HepG2 (cell line): Measurements from ENCODE around the gene DSCAML1. TPM values are rescaled to one million over a fixed set of nuclear protein-coding genes. Genes with fewer than 3 reads are reported as not detected.

Experiments
- ATAC-seq: fragments of 200-7000 bp; cut with Tn5 transposase; 3 replicates; pipeline ENCODE4 v1.9.1; 2020; ENCODE audit warnings: mild to moderate bottlenecking, moderate library complexity
- BruUV-seq: library from RNA; stranded (reverse); fragments of 400-500 nt; replicated peaks from 2 replicates; lab custom pipeline; 2021; lab: Mats Ljungman, UMichigan
- CTCF ChIA-PET: fragments of 300-600 bp; formaldehyde crosslinking; extraction: SDS; loops from one replicate; lab custom pipeline; 2021; ENCODE audit warnings: low total read pairs, inconsistent platforms, low intra/inter-chr PET ratio; lab: Yijun Ruan, JAX
- POLR2A ChIA-PET: fragments of 350-600 bp; sonication (Branson Sonifier 250); formaldehyde crosslinking; loops from one replicate; lab custom pipeline; 2020; ENCODE audit warnings: antibody characterized with exemption, inconsistent platforms; lab: Yijun Ruan, JAX
- DNase-seq: peaks from one replicate; pipeline ENCODE4 v3.0.0-alpha.2; 2015; ENCODE audit warnings: low spot score
- FAIRE-seq: peaks from 3 replicates; lab custom pipeline; 2011; peaks lifted over from hg19 to GRCh38; lab: Jason Lieb, UNC
- H2AFZ ChIP-seq: one replicate; pipeline ENCODE4 v1.6.1; 2011; ENCODE audit warnings: low read length, inconsistent platforms
- H3K27ac ChIP-seq: fragments of 300-600 bp; 3 replicates; pipeline ENCODE4 v1.8.0; 2011; ENCODE audit warnings: mixed run types, mild to moderate bottlenecking, mixed read lengths, low read length, inconsistent platforms; ENCODE audit not compliant: insufficient read depth; ENCODE audit errors: extremely low read length
- H3K27me3 ChIP-seq, 2 experiments: fragments of 200-600 bp in 1 of 2; 2 replicates in 1 of 2; 3 replicates in 1 of 2; pipeline versions ENCODE4 v1.6.0 to v1.8.0; 2011; ENCODE audit warnings: low read length in 2 of 2, mild to moderate bottlenecking in 2 of 2, moderate library complexity in 2 of 2, inconsistent platforms in 1 of 2; ENCODE audit not compliant: insufficient read depth in 2 of 2, control insufficient read depth in 1 of 2
- H3K36me3 ChIP-seq, 2 experiments: fragments of 200-600 bp in 1 of 2; replicated peaks in 1 of 2; 2 replicates in 1 of 2; 3 replicates in 1 of 2; pipeline versions ENCODE4 v1.5.1 to v1.8.0; 2011; ENCODE audit warnings: low read length in 2 of 2, inconsistent platforms in 1 of 2; ENCODE audit not compliant: insufficient read depth in 2 of 2, control insufficient read depth in 1 of 2
- H3K4me1 ChIP-seq: 2 replicates; pipeline ENCODE4 v1.5.1; 2012; ENCODE audit warnings: low read length, inconsistent platforms; ENCODE audit not compliant: insufficient read depth
- H3K4me2 ChIP-seq: 2 replicates; pipeline ENCODE4 v1.6.0; 2011; ENCODE audit warnings: low read depth, low read length, inconsistent platforms
- H3K4me3 ChIP-seq, 3 experiments: fragments of 200-600 bp in 1 of 3; sonication (generic), shearing (Covaris generic) in 1 of 3; replicated peaks in 1 of 3; 2 replicates each; pipeline ENCODE4 v1.5.1; 2011 to 2016; ENCODE audit warnings: low read length in 3 of 3, inconsistent platforms in 2 of 3, low read depth in 2 of 3, mild to moderate bottlenecking in 2 of 3, control low read depth in 1 of 3, mixed read lengths in 1 of 3; ENCODE audit not compliant: insufficient read depth in 1 of 3
- H3K79me2 ChIP-seq: one replicate; pipeline ENCODE4 v1.6.1; 2011; ENCODE audit warnings: low read length, inconsistent platforms; ENCODE audit not compliant: insufficient read depth
- H3K9ac ChIP-seq: 2 replicates; pipeline ENCODE4 v1.6.0; 2011; ENCODE audit warnings: mild to moderate bottlenecking, low read depth, low read length, inconsistent platforms; ENCODE audit not compliant: insufficient read depth
- H3K9me3 ChIP-seq: 2 replicates; pipeline ENCODE4 v1.5.1; 2012; ENCODE audit warnings: mild to moderate bottlenecking, low read length
- H4K20me1 ChIP-seq: 2 replicates; pipeline ENCODE4 v1.6.0; 2011; ENCODE audit warnings: inconsistent platforms, mild to moderate bottlenecking, low read length, moderate library complexity; ENCODE audit not compliant: insufficient read depth
- AGO1 ChIP-seq: fragments of 200-400 bp; formaldehyde crosslinking; IDR thresholded peaks from 2 replicates; pipeline ENCODE4 v1.6.1; 2017; ENCODE audit warnings: mild to moderate bottlenecking, low read depth, low read length, moderate library complexity; ENCODE audit not compliant: poor library complexity, severe bottlenecking
- IRF2 ChIP-seq: IDR thresholded peaks from 2 replicates; pipeline ENCODE4 v1.6.1; 2018; ENCODE audit warnings: missing genetic modification reagents, missing compliant biosample characterization
- MED1 ChIP-seq: sonication (generic); formaldehyde crosslinking; IDR thresholded peaks from 2 replicates; pipeline ENCODE4 v1.4.0; 2020; ENCODE audit warnings: missing genetic modification reagents
- REPIN1 ChIP-seq: sonication (generic); formaldehyde crosslinking; IDR thresholded peaks from 2 replicates; pipeline ENCODE4 v1.8.0; 2022; ENCODE audit warnings: missing genetic modification reagents, low read depth, mild to moderate bottlenecking, borderline replicate concordance
- RXRA ChIP-seq: sonication (generic); formaldehyde crosslinking; IDR thresholded peaks from 2 replicates; pipeline ENCODE4 v1.5.1; 2020; ENCODE audit warnings: missing genetic modification reagents
- SALL1 ChIP-seq: sonication (generic); formaldehyde crosslinking; IDR thresholded peaks from 2 replicates; pipeline ENCODE4 v1.8.0; 2022; ENCODE audit warnings: mild to moderate bottlenecking, missing genetic modification reagents
- SMYD3 ChIP-seq: sonication (generic); formaldehyde crosslinking; IDR thresholded peaks from 2 replicates; pipeline ENCODE4 v1.8.1; 2023; ENCODE audit warnings: mild to moderate bottlenecking, missing genetic modification reagents
- SP1 ChIP-seq, 2 experiments: fragments of 450-650 bp in 1 of 2; sonication (generic) in 1 of 2; formaldehyde crosslinking in 1 of 2; IDR thresholded peaks; 2 replicates each; pipeline versions ENCODE4 v1.4.0 to v1.6.1; 2016 to 2020; ENCODE audit warnings: missing genetic modification reagents in 1 of 2
- ZBTB25 ChIP-seq: IDR thresholded peaks from 2 replicates; pipeline ENCODE4 v1.6.1; 2018; ENCODE audit warnings: missing genetic modification reagents
- ZNF180 ChIP-seq: sonication (generic); formaldehyde crosslinking; IDR thresholded peaks from 2 replicates; pipeline ENCODE4 v1.4.0; 2020; ENCODE audit warnings: low read depth, missing genetic modification reagents, borderline replicate concordance
- ZNF580 ChIP-seq: IDR thresholded peaks from 2 replicates; pipeline ENCODE4 v1.6.1; 2016; ENCODE audit warnings: low read depth, borderline replicate concordance
- ZNF792 ChIP-seq: IDR thresholded peaks from 2 replicates; pipeline ENCODE4 v1.6.1; 2016
- WGBS: methylation state at CpG from one replicate; pipeline ENCODE4 v1.1.6; 2017; ENCODE audit warnings: low lambda C conversion rate; 5-methylcytosine and 5-hydroxymethylcytosine counted together
- in situ Hi-C: cut with HindIII; loops from 2 replicates; pipeline ENCODE4 v1.10.0; 2017; ENCODE audit warnings: low pct_unique_long_range_greater_than_20kb; ENCODE audit not compliant: extremely low pct_ligation_motif_present
- intact Hi-C: fragments of 100-400 bp; cut with micrococcal nuclease; formaldehyde crosslinking; loops from one replicate; pipeline ENCODE4 v1.10.0; 2022; ENCODE audit not compliant: unreplicated experiment
- polyA plus RNA-seq, 8 experiments: library from polyadenylated mRNA; depleted of rRNA in 3 of 8; stranded (reverse) in 7 of 8; unstranded in 1 of 8; fragments of >200 nt; fragmentation: Illumina TruSeq in 4 of 8; extraction: Trizol in 4 of 8; gene quantifications; 2 replicates each; pipeline versions ENCODE4 v1.2.1 to v1.2.3, GENCODE V29; 2011 to 2016; ENCODE audit warnings: low read depth in 4 of 8, missing spikeins in 1 of 8, mixed read lengths in 1 of 8; ENCODE audit not compliant: insufficient read depth in 1 of 8
- total RNA-seq, 5 experiments: library from RNA; depleted of rRNA; stranded (reverse); fragments of >200 nt; fragmentation: Illumina TruSeq; extraction: Trizol; gene quantifications; 2 replicates each; pipeline ENCODE4 v1.2.3, GENCODE V29; 2016; ENCODE audit warnings: low read depth in 1 of 5
- TF ChIP-seq, protein P1 (sequence below): sonication (generic); formaldehyde crosslinking; IDR thresholded peaks from 2 replicates; pipeline ENCODE4 v1.5.0; 2020; ENCODE audit warnings: mild to moderate bottlenecking, missing genetic modification reagents
- TF ChIP-seq, protein P2 (sequence below): sonication (generic); formaldehyde crosslinking; IDR thresholded peaks from 2 replicates; pipeline ENCODE4 v1.8.0; 2022; ENCODE audit warnings: missing genetic modification reagents, mild to moderate bottlenecking, inconsistent platforms, borderline replicate concordance

DSCAML1 gene
- total and polyA plus RNA-seq, 2 of the 13 experiments (the other 11 are each of a cell fraction or from before 2014, with no cell fraction given) = 0.29 to 0.40 TPM

DNA sequence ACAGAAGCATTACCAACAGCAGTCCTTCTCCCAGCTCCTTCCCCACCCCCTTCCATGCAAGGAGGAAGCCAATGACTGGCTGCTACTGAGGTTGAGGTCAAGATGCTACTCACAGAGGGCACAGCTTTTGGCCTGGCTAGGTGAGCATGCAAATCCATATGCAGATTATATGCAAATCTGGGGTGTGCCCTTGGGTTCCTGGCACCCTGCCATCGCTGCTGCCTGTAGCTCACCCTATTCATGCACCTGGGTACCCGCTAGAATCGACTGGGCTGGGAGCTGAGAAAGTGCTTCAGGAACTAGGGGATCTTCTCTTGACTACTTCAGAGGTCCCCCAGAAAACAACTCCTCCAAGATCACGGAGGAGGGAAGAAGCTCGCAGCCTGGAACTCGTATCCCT, 4.0 kb downstream of the DSCAML1 start:
- no peaks in the 10 kb centered on the region for H3K79me2 ChIP-seq
- H3K4me1 ChIP-seq = 0 out of 2 replicates have a peak, but pooled peaks cover 6% of the 10 kb centered on the region
- H2AFZ ChIP-seq = no peak overlapping the region
- ATAC-seq (no peak), FAIRE-seq (no peak), DNase-seq (no peak)
- no TSS peak for BruUV-seq
- H3K36me3 ChIP-seq = no peaks in the 10 kb centered on the region
- intact Hi-C loops (no loop called here), in situ Hi-C loops (no loop called here)
- H3K27me3 ChIP-seq = peaks cover 5 to 28% of the 10 kb centered on the region in 2 experiments; a peak in 4 of 5 replicates
- no peak overlapping the region for H3K4me3 ChIP-seq
- no peak overlapping the region for H3K27ac ChIP-seq
- CTCF ChIA-PET = no interaction called here
- no peak overlapping the region for H3K9ac ChIP-seq
- POLR2A ChIA-PET = no interaction called here
- H3K4me2 ChIP-seq = no peak overlapping the region
- no peaks in the 10 kb centered on the region for H4K20me1 ChIP-seq
- TF ChIP-seq IRF2 (CRISPR knock-in tag) = no peak
- TF ChIP-seq, protein P1, sequence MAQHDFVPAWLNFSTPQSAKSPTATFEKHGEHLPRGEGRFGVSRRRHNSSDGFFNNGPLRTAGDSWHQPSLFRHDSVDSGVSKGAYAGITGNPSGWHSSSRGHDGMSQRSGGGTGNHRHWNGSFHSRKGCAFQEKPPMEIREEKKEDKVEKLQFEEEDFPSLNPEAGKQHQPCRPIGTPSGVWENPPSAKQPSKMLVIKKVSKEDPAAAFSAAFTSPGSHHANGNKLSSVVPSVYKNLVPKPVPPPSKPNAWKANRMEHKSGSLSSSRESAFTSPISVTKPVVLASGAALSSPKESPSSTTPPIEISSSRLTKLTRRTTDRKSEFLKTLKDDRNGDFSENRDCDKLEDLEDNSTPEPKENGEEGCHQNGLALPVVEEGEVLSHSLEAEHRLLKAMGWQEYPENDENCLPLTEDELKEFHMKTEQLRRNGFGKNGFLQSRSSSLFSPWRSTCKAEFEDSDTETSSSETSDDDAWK = no peak
- TF ChIP-seq MED1 = no peak
- TF ChIP-seq SALL1 (CRISPR knock-in tag) = no peak
- no peak for TF ChIP-seq ZBTB25 (CRISPR knock-in tag)
- TF ChIP-seq, protein P2, sequence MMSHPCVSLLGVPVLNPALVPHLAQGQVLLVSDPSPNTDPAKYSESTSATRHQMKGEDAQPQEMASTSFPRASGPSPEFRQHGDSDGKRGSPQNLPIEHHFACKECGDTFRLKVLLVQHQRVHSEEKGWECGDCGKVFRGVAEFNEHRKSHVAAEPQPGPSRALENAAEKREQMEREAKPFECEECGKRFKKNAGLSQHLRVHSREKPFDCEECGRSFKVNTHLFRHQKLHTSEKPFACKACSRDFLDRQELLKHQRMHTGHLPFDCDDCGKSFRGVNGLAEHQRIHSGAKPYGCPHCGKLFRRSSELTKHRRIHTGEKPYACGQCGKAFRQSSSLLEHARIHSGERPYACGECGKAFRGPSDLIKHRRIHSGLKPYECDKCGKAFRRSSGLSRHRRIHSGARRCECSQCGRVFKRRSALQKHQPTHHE (CRISPR knock-in tag) = no peak
- TF ChIP-seq SMYD3 (CRISPR knock-in tag) = no peak
- TF ChIP-seq ZNF180 (CRISPR knock-in tag) = no peak
- TF ChIP-seq RXRA (CRISPR knock-in tag) = no peak
- no peak for TF ChIP-seq AGO1
- no peak for TF ChIP-seq SP1 (IDR thresholded peaks at IDR 0.05)
- TF ChIP-seq SP1 (CRISPR knock-in tag; IDR thresholded peaks at IDR 0.05) = no peak
- TF ChIP-seq ZNF792 = no peak
- TF ChIP-seq ZNF580 (CRISPR knock-in tag) = no peak
- TF ChIP-seq REPIN1 (CRISPR knock-in tag) = no peak
- TF ChIP-seq, all 625 proteins: peak for 0
- WGBS = 45% methylated on average over 6 of the region's 6 CpGs
- H3K9me3 ChIP-seq = no peaks in the 10 kb centered on the region
